GM12878 (cell line): ENCODE data around the gene PPHLN1. TPM values are rescaled to one million over a fixed set of nuclear protein-coding genes. Genes with fewer than 3 reads are reported as not detected.

Source experiments
- ATAC-seq: fragments of 200-7000 bp; cut with Tn5 transposase; 3 replicates; pipeline ENCODE4 v1.9.1; 2020; ENCODE audit warnings: mild to moderate bottlenecking, moderate library complexity
- BruUV-seq: library from RNA; stranded (reverse); fragments of 400-500 nt; replicated peaks from 2 replicates; lab custom pipeline; 2021; lab: Mats Ljungman, UMichigan
- CTCF ChIA-PET: fragments of 300-600 bp; sonication (Branson Sonifier 250); formaldehyde crosslinking; extraction: SDS; loops from one replicate; lab custom pipeline; 2021; ENCODE audit warnings: inconsistent platforms; lab: Yijun Ruan, JAX
- POLR2A ChIA-PET: fragments of 350-600 bp; formaldehyde crosslinking; extraction: SDS; loops from one replicate; lab custom pipeline; 2021; ENCODE audit warnings: inconsistent platforms; lab: Charles Lee
- RAD21 ChIA-PET: fragments of 300-600 bp; sonication (Branson Sonifier 250); formaldehyde crosslinking; loops from one replicate; lab custom pipeline; 2023; ENCODE audit warnings: antibody characterized with exemption; ENCODE audit not compliant: unreplicated experiment; lab: Charles Lee
- SMC1A ChIA-PET: fragments of 300-600 bp; sonication (Branson Sonifier 250); formaldehyde crosslinking; loops from one replicate; lab custom pipeline; 2023; ENCODE audit not compliant: unreplicated experiment, uncharacterized antibody; lab: Charles Lee
- DNase-seq: peaks from one replicate; pipeline ENCODE4 v3.0.0-alpha.2; 2011; ENCODE audit warnings: low read depth, low spot score
- FAIRE-seq: peaks from 3 replicates; lab custom pipeline; 2011; peaks lifted over from hg19 to GRCh38; lab: Jason Lieb, UNC
- H2AFZ ChIP-seq: 2 replicates; pipeline ENCODE4 v1.6.0; 2011; ENCODE audit warnings: low read depth, low read length, control low read depth; ENCODE audit not compliant: control insufficient read depth
- H3K27ac ChIP-seq: 2 replicates; pipeline ENCODE4 v1.5.1; 2011; ENCODE audit warnings: control low read depth; ENCODE audit not compliant: control insufficient read depth, insufficient read depth
- H3K27me3 ChIP-seq, 2 experiments: replicated peaks in 1 of 2; 2 replicates each; pipeline versions ENCODE4 v1.6.0 to v1.6.1; 2011; ENCODE audit warnings: low read length in 1 of 2; ENCODE audit not compliant: control insufficient read depth in 2 of 2, insufficient read depth in 2 of 2
- H3K36me3 ChIP-seq, 2 experiments: 2 replicates each; pipeline ENCODE4 v1.5.1; 2011; ENCODE audit warnings: low read length in 1 of 2; ENCODE audit not compliant: control insufficient read depth in 2 of 2, insufficient read depth in 2 of 2
- H3K4me1 ChIP-seq: 2 replicates; pipeline ENCODE4 v1.6.1; 2011; ENCODE audit warnings: mild to moderate bottlenecking, low read length, moderate library complexity, mixed read lengths; ENCODE audit not compliant: control insufficient read depth, insufficient read depth
- H3K4me2 ChIP-seq: 2 replicates; pipeline ENCODE4 v1.6.0; 2011; ENCODE audit warnings: control low read depth; ENCODE audit not compliant: control insufficient read depth, insufficient read depth
- H3K4me3 ChIP-seq: fragments of 200-600 bp; sonication (generic); 2 replicates; pipeline ENCODE4 v1.5.1; 2016
- H3K79me2 ChIP-seq: 2 replicates; pipeline ENCODE4 v1.6.0; 2011; ENCODE audit warnings: low read length; ENCODE audit not compliant: control insufficient read depth, insufficient read depth
- H3K9ac ChIP-seq: 2 replicates; pipeline ENCODE4 v1.8.0; 2011; ENCODE audit warnings: low read length, control low read depth, mixed read lengths; ENCODE audit not compliant: control insufficient read depth, insufficient read depth
- H3K9me3 ChIP-seq: replicated peaks from 3 replicates; pipeline ENCODE4 v1.5.1; 2011; ENCODE audit warnings: mild to moderate bottlenecking, low read length; ENCODE audit not compliant: control insufficient read depth, insufficient read depth
- H4K20me1 ChIP-seq: 2 replicates; pipeline ENCODE4 v1.6.0; 2011; ENCODE audit not compliant: control insufficient read depth, insufficient read depth
- RAD21 ChIP-seq: IDR thresholded peaks from 2 replicates; pipeline ENCODE4 v1.6.1; 2011; ENCODE audit warnings: mild to moderate bottlenecking, low read depth, low read length, moderate library complexity; ENCODE audit not compliant: insufficient read depth
- SMC3 ChIP-seq: IDR thresholded peaks from 2 replicates; pipeline ENCODE4 v1.6.1; 2011; ENCODE audit warnings: low read length, improper control_type of control experiment, borderline replicate concordance
- WGBS: methylation state at CpG from one replicate; pipeline ENCODE4 v1.1.6; 2016; ENCODE audit warnings: low lambda C conversion rate; ENCODE audit not compliant: insufficient replicate concordance, insufficient coverage; ENCODE audit errors: missing lambda C conversion rate; 5-methylcytosine and 5-hydroxymethylcytosine counted together
- in situ Hi-C: fragments of 300-500 bp; cut with MboI; formaldehyde crosslinking; loops from 9 replicates; pipeline ENCODE4 v1.14.3; 2018; ENCODE audit warnings: mixed read lengths
- intact Hi-C: fragments of 100-400 bp; cut with micrococcal nuclease; formaldehyde crosslinking; loops from one replicate; pipeline ENCODE4 v1.14.2; 2022; ENCODE audit not compliant: unreplicated experiment
- polyA plus RNA-seq, 11 experiments: library from polyadenylated mRNA; depleted of rRNA in 4 of 11; unstranded in 6 of 11; stranded (reverse) in 5 of 11; fragments of >200 nt; fragmentation: Nextera tagmentation in 4 of 11; fragmentation: Illumina TruSeq in 1 of 11; extraction: Ambion mirVana in 4 of 11; extraction: Trizol in 1 of 11; gene quantifications; 1 replicate in 1 of 11; 2 replicates in 10 of 11; pipeline versions ENCODE4 v1.2.1 to v1.2.3, GENCODE V29; 2011 to 2016; ENCODE audit warnings: inconsistent platforms in 2 of 11, missing spikeins in 2 of 11, low read depth in 1 of 11
- total RNA-seq, 4 experiments: library from RNA; depleted of rRNA in 3 of 4; stranded (reverse); fragments of >200 nt in 3 of 4; fragmentation: Illumina TruSeq in 1 of 4; extraction: Trizol in 1 of 4; gene quantifications; 2 replicates each; pipeline versions ENCODE4 v1.2.1 to v1.2.3, GENCODE V29; 2013 to 2021
- TF ChIP-seq, protein P1 (sequence below), 3 experiments: IDR thresholded peaks in 2 of 3; conservative IDR thresholded peaks in 1 of 3; 2 replicates each; pipeline ENCODE4 v1.5.1; 2011; ENCODE audit warnings: low read depth in 3 of 3, low read length in 3 of 3, mild to moderate bottlenecking in 3 of 3, control low read depth in 2 of 3, moderate library complexity in 2 of 3, inconsistent platforms in 1 of 3, mixed read lengths in 1 of 3; ENCODE audit not compliant: control insufficient read depth in 2 of 3, insufficient read depth in 1 of 3; ENCODE audit errors: extremely low read depth in 1 of 3
- TF ChIP-seq, protein P2 (sequence below): IDR thresholded peaks from 2 replicates; pipeline ENCODE4 v1.6.1; 2012; ENCODE audit warnings: mild to moderate bottlenecking, low read depth, low read length

Gene PPHLN1
- total and polyA plus RNA-seq, 10 of the 15 experiments (the other 5 are each of a cell fraction or from before 2014, with no cell fraction given), result 73.6 to 117 (median 92.1) TPM

DNA sequence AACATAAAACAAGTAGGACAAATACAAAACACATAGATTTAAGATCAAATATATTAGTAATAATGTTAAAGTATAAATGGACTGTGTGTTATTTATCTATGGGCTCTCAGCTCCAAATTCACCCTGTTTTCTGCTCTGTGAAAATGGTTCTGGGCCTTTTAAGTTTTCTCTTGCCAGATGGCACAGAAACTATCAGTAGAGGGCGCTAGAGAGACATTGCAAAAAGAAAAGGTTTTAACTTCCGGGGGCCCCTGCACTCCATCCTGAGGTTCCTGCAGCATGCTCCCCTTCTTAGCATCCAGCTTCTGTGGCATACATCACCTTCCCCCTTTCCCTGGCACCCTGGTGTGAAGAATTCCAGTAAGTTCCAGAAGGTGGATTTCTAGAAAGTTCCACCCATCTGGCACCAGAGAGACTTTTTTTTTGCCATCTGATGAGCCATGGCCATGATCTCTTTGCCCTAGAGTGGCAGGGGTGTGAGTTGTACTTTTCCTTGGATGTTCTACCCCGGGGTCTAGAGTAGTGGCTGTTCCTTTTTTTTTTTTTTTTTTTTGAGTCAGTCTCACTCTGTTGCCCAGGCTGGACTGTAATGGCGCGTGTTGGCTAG lies 29.4 kb upstream of the PPHLN1 start:
- H4K20me1 ChIP-seq, result no peaks in the 10 kb centered on the region
- ChIA-PET SMC1A (no interaction called here), POLR2A (interaction anchor here (0.7 kb wide), 1 partner anchor 13 kb away, joined by 8 read pairs; no protein-coding TSS in a partner anchor), CTCF (interaction anchor here (1.0 to 3.0 kb wide), 4 partner anchors 30 to 171 kb away, joined by 3 to 15 read pairs (median 6); partner anchors contain the start of gene PPHLN1)
- 63% methylated on average over 4 of the region's 5 CpGs for WGBS
- no peak overlapping the region for H2AFZ ChIP-seq
- no peaks in the 10 kb centered on the region for H3K27me3 ChIP-seq
- H3K27ac ChIP-seq, result no peak overlapping the region
- in situ Hi-C loops, result no loop called here
- peaks cover 2% of the 10 kb centered on the region; the same call in 1 of the 3 replicates for H3K9me3 ChIP-seq
- no peak for DNase-seq
- no peak overlapping the region for H3K4me2 ChIP-seq
- intact Hi-C loops, result loop anchor here (5.0 kb wide), 1 partner anchor 76 kb away; no protein-coding TSS in a partner anchor
- H3K36me3 ChIP-seq, result no peaks in the 10 kb centered on the region
- peaks cover 20% of the 10 kb centered on the region for H3K4me1 ChIP-seq
- TF ChIP-seq RAD21, result peak; percentile 25; the same call in 1 of the 2 replicates
- TF ChIP-seq, protein P1, sequence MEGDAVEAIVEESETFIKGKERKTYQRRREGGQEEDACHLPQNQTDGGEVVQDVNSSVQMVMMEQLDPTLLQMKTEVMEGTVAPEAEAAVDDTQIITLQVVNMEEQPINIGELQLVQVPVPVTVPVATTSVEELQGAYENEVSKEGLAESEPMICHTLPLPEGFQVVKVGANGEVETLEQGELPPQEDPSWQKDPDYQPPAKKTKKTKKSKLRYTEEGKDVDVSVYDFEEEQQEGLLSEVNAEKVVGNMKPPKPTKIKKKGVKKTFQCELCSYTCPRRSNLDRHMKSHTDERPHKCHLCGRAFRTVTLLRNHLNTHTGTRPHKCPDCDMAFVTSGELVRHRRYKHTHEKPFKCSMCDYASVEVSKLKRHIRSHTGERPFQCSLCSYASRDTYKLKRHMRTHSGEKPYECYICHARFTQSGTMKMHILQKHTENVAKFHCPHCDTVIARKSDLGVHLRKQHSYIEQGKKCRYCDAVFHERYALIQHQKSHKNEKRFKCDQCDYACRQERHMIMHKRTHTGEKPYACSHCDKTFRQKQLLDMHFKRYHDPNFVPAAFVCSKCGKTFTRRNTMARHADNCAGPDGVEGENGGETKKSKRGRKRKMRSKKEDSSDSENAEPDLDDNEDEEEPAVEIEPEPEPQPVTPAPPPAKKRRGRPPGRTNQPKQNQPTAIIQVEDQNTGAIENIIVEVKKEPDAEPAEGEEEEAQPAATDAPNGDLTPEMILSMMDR (IDR thresholded peaks at IDR 0.05 in 2 of 3, conservative IDR thresholded peaks at IDR 0.05 in 1 of 3; ENCODE audit: control insufficient read depth in 2 of 3, extremely low read depth in 1 of 3, insufficient read depth in 1 of 3, low read depth in 3 of 3, low read length in 3 of 3), result peak; percentile 29 to 64 (median 56); a peak in 5 of 6 replicates
- peak; percentile 21; the same call in 1 of the 2 replicates for TF ChIP-seq SMC3
- TF ChIP-seq, protein P2, sequence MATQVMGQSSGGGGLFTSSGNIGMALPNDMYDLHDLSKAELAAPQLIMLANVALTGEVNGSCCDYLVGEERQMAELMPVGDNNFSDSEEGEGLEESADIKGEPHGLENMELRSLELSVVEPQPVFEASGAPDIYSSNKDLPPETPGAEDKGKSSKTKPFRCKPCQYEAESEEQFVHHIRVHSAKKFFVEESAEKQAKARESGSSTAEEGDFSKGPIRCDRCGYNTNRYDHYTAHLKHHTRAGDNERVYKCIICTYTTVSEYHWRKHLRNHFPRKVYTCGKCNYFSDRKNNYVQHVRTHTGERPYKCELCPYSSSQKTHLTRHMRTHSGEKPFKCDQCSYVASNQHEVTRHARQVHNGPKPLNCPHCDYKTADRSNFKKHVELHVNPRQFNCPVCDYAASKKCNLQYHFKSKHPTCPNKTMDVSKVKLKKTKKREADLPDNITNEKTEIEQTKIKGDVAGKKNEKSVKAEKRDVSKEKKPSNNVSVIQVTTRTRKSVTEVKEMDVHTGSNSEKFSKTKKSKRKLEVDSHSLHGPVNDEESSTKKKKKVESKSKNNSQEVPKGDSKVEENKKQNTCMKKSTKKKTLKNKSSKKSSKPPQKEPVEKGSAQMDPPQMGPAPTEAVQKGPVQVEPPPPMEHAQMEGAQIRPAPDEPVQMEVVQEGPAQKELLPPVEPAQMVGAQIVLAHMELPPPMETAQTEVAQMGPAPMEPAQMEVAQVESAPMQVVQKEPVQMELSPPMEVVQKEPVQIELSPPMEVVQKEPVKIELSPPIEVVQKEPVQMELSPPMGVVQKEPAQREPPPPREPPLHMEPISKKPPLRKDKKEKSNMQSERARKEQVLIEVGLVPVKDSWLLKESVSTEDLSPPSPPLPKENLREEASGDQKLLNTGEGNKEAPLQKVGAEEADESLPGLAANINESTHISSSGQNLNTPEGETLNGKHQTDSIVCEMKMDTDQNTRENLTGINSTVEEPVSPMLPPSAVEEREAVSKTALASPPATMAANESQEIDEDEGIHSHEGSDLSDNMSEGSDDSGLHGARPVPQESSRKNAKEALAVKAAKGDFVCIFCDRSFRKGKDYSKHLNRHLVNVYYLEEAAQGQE, result no peak
- TF ChIP-seq, all 136 proteins: peak for 3
- no peak for FAIRE-seq
- ATAC-seq, result peak; percentile 7; the same call in 1 of the 3 replicates
- RAD21 ChIA-PET, result interaction anchor here (0.7 kb wide), 1 partner anchor 1863 kb away, joined by 3 read pairs; no protein-coding TSS in a partner anchor
- no peaks in the 10 kb centered on the region for H3K79me2 ChIP-seq
- H3K9ac ChIP-seq, result no peak overlapping the region
- no TSS peak for BruUV-seq
- H3K4me3 ChIP-seq, result no peak overlapping the region
